Measurements from ENCODE around the gene MACROD1.

Gene MACROD1, protein sequence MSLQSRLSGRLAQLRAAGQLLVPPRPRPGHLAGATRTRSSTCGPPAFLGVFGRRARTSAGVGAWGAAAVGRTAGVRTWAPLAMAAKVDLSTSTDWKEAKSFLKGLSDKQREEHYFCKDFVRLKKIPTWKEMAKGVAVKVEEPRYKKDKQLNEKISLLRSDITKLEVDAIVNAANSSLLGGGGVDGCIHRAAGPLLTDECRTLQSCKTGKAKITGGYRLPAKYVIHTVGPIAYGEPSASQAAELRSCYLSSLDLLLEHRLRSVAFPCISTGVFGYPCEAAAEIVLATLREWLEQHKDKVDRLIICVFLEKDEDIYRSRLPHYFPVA

DNA sequence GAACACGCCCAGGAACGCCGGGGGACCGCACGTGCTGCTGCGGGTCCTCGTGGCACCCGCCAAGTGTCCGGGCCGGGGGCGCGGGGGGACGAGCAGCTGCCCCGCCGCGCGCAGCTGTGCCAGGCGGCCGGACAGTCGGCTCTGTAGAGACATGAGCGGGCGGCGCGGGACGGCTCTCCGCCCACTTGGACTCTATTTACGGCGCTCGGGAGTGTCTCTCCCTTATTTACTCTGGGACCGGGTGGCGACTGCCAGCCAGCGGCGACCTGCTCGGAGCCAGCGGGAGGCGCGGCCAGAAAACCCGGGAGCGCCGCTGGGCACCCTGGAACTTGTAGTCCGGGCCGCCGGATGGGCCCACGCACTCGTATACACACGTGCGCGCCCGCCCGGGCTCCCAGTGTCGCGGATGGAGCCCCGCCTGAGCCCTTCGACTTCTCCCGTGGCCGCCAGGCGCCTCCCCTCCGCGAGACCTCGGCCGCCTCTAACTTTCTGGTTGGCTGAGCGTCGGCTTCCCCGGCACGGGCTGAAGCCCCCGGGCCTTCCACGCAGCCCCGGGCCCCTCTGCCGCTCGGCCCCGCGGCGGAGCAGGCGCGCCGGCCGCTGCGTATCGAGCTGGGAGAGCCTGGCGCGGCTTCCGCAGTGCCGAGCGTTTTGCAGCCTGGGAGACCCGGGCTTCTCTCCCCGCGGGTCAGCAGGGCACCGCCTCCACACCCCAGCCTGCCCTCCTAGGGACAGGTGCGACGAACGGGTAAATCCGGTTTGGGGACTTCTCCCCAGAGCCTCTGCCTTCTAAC is at the start of gene MACROD1:
TSS of gene MACROD1 (minus strand) at position 272 of the 794 bp plus-strand sequence. CDS start at position 153, 119 bp downstream.
- FAIRE-seq (no peak), DNase-seq (ENCODE audit: extremely low spot score, insufficient read length, low read depth) (peak; percentile 74)

DNA sequence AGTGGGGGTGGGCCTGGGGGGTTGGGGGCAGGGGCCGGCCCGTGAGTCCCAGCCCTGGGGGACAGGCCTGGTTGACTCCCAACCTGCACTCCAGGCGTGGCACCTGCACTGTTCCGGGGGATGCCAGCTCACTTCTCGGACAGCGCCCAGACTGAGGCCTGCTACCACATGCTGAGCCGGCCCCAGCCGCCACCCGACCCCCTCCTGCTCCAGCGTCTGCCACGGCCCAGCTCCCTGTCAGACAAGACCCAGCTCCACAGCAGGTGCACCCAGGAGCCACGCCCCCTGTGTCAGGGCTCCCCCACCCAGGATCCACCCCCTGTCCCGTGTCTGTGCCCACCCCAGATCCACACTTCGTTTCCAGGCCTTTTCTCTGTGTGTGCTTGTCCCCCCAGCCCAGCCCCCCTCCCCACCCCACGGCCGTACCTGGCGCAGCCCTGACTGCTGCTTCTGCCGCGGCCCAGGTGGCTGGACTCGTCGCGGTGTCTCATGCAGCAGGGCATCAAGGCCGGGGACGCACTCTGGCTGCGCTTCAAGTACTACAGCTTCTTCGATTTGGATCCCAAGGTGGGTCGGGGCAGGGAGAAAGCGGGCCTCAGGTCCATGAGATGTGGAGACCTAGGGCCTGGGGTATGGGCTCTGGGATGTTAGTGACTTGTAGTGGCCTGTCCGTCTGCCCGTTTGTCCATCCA is 45.4 kb upstream of the MACROD1 start:
- FAIRE-seq (no peak), DNase-seq (ENCODE audit: extremely low spot score, insufficient read length, low read depth) (no peak)

DNA sequence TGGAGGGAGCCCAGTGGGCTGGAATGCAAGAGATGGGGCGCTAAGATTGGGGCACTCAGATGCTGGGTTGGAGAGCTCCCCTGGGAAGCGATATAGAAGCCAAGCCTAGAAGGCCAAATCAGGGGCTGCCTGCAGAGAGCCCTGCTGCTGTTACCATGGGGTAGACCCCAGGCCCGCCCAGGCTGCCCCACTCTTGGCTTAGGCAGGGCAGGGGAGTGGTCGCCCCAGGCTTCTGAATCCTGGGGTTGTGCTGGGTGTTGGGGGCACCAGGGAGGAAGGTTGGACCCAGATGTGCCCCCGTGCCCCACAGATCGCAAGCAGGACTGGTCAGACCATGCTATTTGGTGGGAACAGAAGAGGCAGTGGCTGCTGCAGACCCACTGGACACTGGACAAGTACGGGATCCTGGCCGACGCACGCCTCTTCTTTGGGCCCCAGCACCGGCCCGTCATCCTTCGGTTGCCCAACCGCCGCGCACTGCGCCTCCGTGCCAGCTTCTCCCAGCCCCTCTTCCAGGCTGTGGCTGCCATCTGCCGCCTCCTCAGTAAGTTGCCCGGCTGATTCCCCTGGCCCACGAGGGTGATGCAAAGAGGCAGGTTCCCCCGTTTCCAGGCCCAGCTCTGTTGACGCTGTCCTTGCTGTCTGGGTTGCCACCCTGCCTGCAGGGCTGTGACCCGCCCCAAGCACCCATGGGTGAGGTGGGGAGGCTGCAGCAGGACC is 44.5 kb upstream of the MACROD1 start:
- FAIRE-seq (no peak), DNase-seq (ENCODE audit: extremely low spot score, insufficient read length, low read depth) (no peak)

DNA sequence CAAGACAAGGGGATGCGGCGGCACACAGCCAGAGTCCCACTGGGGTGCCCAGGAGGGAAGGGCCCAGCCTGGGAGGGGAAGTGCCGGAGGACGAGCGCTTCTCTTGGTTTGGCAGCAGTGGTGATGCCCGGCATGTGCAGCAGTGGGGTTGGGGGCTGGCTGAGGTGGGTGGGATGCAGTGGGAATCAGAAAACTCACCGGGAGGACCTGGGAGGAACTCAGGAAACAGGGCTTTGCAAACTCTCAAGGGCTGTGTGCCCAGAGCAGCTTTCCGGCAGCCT is 43.6 kb upstream of the MACROD1 start:
- DNase-seq (ENCODE audit: extremely low spot score, insufficient read length, low read depth) (no peak), FAIRE-seq (no peak)

DNA sequence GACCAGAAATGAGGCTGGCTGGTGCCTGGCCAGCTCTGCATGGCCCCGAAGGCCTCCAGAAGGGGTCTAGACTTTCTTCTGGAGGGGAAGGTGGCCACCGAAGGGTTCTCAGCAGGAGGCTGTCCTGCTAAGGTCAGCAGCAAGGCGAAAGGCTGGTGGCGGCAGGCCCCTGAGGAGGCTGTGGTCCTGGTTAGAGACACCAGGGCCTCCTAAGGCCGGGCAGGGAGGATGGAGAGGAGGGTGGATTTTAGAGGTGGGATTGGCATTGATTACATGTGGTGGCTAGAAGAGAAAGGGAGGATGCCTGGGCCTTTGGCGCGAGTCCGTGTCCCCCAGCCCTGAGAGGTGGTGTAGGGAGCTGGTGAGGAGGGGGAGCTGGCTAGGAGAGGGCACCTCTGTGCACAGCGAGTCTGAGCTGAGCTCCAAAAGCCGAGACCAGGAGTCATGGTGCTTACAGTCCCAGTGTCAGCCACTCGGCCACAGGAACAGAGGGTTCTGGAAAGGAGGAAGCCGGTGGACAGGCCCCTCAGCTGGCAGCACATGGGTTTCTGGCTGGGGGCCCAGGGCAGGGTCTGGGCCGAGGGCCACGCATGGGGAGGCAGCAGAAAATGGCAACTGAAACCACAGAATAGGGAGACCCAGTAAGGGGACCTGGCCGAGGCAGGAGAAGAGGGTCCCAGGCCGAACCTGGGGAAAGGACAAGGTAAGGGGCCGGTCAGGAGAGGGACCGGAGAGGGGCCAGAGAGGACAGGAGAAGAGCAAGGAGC is 43.1 kb upstream of the MACROD1 start:
- DNase-seq (ENCODE audit: extremely low spot score, insufficient read length, low read depth) (no peak), FAIRE-seq (no peak)

DNA sequence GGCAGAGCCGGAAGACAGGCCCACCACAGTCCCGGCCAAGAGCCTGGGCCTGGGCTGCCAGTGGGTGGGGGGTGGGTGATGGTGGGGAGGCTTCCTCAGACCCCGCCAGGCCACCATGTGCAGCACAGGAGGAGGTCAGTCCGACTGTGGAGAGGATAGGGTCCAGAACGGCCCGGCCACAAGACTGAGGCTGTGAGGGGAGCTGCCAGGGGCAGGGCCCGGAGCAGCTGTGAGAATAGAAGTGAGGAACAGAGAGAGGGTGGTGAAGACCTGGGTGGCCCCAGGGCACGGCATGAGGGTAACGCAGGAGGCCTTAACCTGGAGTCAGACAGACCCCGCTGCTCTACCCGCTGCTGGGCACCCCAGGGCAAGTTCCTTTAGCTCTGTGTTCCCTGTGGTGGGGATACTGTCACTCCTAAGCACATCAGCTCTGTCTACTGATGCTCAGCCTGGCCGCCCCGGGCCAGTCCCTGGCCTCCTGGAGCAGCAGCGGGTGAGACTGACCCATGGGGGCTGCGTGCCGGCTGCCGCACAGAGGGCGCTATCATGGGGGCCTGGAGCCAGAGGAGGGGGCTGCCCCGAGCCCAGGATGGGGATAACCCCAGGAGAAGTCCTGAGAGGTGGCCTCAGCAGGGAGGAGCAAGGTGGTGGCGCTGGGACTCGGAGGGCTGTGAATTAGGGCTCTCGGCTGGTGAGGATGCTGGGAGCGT is 42.3 kb upstream of the MACROD1 start:
- FAIRE-seq (no peak), DNase-seq (ENCODE audit: extremely low spot score, insufficient read length, low read depth) (no peak)

DNA sequence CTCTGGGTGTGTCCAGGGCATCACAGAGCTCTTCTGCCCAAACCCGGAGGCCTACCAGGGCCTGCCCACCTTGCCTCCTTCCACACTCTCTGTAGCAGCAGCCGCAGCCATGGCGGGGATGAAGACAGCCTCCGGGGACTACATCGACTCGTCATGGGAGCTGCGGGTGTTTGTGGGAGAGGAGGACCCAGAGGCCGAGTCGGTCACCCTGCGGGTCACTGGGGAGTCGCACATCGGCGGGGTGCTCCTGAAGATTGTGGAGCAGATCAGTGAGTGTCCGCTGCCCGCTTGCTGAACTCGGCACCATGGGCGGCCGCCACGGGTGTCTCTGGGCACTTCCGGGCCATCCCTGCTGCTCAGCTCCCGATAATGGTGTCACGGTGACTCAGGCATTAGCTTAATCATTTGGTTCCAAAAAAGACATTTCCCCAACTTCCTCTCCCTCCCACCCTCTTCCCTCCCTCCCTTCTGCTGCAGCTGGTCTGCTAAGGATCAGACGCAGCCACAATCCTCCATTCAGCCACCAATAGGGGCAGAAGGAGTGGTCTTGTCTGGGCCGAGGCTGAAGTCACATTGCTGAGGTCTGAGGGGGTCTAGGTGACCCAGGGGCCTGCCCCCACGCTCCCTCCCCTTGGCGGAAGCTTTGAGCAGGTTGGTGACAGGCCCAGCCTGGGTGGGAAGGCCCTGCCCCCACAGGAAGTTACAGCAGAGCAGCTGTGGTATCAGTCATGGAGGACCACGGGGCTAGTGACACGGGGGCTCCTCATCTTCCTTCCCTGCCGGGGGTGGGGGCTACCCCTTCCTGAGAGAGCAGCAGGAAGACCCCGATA is 41.6 kb upstream of the MACROD1 start:
- peak; percentile 94 for FAIRE-seq
- peak; percentile 84 for DNase-seq (ENCODE audit: extremely low spot score, insufficient read length, low read depth)

DNA sequence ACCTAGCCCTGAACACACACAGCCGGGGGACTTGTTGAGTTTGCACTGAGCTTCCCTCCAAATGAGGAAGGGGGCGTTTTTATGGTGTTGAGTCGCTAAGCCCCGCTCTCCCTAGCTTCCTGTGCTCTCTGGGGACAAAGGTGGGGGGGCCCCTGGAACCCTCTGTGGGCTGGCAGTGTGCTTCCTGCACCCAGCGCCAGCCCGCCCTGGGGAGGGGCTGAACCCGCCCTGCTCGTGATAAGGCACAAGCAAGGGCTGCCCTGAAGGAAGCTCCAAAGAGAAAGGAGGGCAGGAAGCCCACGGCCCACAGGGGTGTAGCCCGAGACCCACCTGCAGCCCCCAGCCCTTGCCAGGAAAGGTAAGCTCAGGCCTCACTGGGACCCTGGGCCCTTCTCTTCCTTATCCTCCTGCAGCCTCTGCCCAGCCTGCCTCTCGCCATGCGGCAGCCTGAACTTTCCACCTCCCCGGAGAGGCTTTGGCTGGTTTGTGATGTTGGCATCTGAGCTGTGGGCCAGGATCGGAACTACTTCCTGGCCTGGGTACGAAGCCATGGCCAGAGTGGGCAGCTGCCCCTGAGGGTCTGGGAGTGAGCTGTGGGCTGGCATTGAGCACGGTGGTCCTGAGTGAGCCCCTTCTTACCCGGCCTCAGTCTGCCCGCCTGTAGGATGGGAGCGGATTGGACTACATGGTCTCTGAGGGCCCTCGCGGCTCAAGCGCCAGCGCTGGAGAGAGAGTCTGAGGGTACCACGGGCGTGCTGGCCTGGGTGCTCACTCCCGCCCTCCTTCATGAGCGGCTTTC is 40.7 kb upstream of the MACROD1 start, which contains the start of gene FERMT3:
TSS of gene FERMT3 (plus strand) at position 265 of the 799 bp plus-strand sequence. CDS start 644 bp downstream, outside the sequence.
- peak; percentile 70 for FAIRE-seq
- no peak for DNase-seq (ENCODE audit: extremely low spot score, insufficient read length, low read depth)

DNA sequence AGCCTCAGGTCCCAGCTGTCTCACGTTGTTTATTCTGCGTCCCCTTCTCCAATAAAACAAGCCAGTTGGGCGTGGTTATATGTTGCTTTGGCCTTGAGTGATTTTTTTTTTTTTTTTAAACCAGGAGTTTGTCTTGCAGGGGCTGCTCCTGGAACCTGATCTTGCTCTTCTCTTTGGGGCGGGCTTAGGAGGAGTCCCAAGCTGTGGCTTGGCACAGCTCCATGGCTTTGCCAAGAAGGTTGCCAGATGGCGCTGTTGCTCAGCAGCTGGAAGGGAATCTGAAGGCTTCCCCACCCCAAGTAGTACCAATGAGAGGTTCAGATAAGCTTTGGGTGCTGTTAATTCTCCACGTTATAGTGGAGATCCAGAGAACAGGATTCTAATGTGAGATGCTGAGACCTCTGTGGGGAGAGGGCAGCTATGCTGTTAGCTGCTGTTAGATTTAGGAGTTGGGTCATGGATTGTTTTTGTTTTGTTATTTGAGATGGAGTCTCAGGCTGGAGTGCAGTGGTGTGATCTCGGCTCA is 38.6 kb upstream of the MACROD1 start:
- FAIRE-seq (peak; percentile 72), DNase-seq (ENCODE audit: extremely low spot score, insufficient read length, low read depth) (no peak)

DNA sequence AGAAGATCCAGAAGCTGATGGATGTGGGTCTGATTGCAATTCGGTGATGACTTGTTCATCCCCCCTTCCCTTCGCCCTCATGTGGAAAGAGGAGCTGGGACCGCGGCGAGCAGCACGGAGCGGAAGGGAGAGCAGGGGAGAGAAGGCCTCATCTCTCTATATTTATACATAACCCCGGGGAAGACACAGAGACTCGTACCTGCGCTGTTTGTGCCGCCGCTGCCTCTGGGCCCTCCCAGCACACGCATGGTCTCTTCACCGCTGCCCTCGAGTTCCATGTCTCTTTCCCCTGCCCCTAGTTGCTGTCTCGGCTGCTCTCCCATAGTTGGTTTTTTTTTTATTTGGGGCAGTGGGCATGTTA is 38.1 kb upstream of the MACROD1 start:
- no peak for FAIRE-seq
- no peak for DNase-seq (ENCODE audit: extremely low spot score, insufficient read length, low read depth)

DNA sequence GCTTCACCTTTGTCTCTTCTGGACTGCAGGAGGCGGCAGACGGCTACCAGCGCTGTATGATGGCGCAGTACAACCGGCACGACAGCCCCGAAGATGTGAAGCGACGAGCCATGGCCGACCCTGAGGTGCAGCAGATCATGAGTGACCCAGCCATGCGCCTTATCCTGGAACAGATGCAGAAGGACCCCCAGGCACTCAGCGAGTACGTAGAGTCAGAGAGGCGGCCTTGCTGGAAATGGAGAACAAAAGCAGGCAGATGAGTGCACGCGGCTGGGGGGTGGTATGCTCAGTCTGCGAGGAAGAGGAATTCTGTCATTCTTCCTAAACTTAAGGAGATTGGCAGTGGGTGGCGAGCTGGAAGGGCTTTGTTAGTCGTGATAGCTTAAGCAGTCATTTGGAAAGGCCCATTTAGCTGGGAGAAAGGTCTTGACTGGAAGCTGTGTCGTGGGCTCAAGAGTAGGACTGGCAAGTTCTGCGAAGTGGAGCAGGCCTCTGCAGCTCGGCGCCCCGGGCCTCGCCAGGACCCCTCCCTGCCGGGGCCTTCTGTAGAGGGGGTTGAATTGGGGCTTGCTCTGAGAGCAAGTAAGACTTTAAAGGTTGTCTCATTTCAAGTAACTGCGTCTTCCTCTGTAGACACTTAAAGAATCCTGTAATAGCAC is 37.6 kb upstream of the MACROD1 start:
- no peak for DNase-seq (ENCODE audit: extremely low spot score, insufficient read length, low read depth)

DNA sequence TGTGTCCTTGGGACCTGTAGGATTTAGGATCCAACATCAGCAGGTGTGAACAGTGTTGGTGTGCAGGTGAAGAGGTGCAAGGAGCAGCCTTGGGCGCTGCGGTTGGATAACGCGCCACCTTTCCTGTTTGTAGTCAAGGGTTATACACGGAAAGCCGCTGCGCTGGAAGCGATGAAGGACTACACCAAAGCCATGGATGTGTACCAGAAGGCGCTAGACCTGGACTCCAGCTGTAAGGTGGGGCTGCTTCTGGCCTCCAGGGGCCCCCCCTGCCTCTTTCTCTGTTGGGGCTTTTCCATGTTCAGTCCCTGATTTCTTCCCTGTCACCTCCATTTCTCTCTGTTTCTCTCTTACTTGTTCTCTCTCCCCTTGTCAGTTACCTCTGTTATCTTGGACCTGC is 37.1 kb upstream of the MACROD1 start:
- FAIRE-seq (no peak), DNase-seq (ENCODE audit: extremely low spot score, insufficient read length, low read depth) (no peak)

More for the DNA sequence above, 37.6 kb upstream of the MACROD1 start:
- FAIRE-seq = no peak

DNA sequence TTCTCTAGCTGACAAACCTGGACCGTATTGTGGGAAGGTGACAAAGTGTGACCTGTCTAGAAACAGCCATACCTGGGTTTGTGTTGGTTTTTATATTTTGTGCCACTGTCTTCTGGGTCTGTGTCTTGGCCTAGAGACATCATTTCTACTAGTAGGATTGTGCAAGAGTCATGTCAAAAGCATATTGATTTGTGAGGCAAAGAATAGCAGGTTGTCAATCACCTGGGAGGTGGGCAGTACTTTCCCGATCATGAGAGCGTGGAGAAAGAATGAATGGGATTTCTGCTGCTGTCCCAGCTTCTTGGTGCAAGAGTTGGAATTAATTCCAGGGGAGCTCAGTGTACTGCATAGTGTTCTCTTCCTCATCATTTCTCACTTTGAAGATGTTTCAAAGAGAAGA is 35.6 kb upstream of the MACROD1 start:
- DNase-seq (ENCODE audit: extremely low spot score, insufficient read length, low read depth) = no peak
- FAIRE-seq = no peak

DNA sequence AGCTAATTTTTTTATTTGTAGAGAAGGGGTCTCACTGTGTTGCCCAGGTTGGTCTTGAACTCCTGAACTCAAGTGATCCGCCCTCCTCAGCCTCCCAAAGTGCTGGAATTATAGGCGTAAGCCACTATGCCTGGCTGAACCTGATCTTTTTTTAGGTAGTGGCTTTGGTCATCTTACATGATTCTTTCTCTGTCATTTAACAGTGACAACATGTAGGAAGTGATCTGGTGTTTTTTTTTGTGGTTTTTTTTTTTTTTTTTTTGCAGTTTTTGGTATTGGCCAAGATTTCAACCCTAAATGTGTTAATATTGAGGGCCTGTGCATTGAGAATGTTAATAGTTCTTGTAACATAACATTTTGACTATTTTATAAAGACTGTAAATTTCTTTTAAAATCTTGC is 32.6 kb upstream of the MACROD1 start:
- DNase-seq (ENCODE audit: extremely low spot score, insufficient read length, low read depth) (no peak), FAIRE-seq (no peak)

DNA sequence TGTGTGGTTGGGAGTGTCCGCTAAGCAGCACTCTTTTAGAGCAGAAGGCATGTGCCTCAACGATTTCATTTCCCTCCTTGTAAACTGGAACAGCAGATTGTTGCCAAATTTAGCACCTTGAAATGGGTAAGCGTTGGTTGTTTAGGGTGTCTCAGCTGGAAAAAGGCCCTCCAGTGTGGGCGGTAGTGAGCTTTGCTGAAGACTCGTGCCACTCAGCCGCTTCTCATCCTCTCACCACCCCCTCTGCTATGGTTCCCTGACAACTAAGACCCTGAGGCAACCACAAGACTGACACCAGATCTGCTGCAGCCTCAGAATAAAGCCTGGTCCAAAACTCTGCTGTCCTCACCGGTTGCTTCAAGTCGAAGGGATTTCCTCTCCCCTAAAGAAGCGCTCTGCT is 30.7 kb upstream of the MACROD1 start:
- FAIRE-seq = no peak
- no peak for DNase-seq (ENCODE audit: extremely low spot score, insufficient read length, low read depth)

DNA sequence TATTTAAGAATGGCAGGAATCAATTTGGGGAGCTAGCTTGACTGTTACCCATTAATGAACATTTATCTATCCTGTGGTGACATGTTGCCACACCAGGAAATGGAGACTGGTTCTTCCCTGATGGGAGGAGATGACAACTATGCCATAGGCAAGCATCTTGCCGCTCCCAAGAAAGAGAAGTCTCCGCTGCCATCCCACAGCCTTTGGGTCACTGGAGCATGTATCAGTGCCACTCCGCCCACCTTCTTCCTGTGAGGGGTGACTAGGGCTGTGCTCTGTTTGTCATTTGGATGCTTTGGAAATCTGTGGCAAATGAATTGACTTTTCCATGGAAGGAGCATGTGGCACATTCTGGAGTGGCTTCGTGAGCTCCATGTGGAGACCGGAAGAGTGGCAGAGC is 26.5 kb upstream of the MACROD1 start:
- no peak for DNase-seq (ENCODE audit: extremely low spot score, insufficient read length, low read depth)
- no peak for FAIRE-seq

All from GM18507 (cell line).